Mucosa of stomach (tissue), 1 donor: Measurements from ENCODE around the gene MLF2.

Source experiments
- H3K27me3 ChIP-seq: one replicate; pipeline ENCODE4 v1.7.0; 2013; ENCODE audit warnings: mild to moderate bottlenecking, low read length; ENCODE audit not compliant: control insufficient read depth, insufficient read depth
- H3K36me3 ChIP-seq: one replicate; pipeline ENCODE4 v1.7.0; 2013; ENCODE audit warnings: low read length; ENCODE audit not compliant: control insufficient read depth, insufficient read depth
- H3K4me1 ChIP-seq: one replicate; pipeline ENCODE4 v1.7.0; 2013; ENCODE audit warnings: mild to moderate bottlenecking, low read length; ENCODE audit not compliant: control insufficient read depth, insufficient read depth
- H3K4me3 ChIP-seq: one replicate; pipeline ENCODE4 v1.7.0; 2013; ENCODE audit warnings: low read length
- H3K9ac ChIP-seq: one replicate; pipeline ENCODE4 v1.7.0; 2013; ENCODE audit warnings: mild to moderate bottlenecking, low read length, moderate library complexity
- H3K9me3 ChIP-seq: one replicate; pipeline ENCODE4 v1.7.0; 2013; ENCODE audit warnings: mild to moderate bottlenecking, low read length, moderate library complexity; ENCODE audit not compliant: control insufficient read depth
- donor health status: Pancreatic carcinoma.

The MLF2 gene

DNA sequence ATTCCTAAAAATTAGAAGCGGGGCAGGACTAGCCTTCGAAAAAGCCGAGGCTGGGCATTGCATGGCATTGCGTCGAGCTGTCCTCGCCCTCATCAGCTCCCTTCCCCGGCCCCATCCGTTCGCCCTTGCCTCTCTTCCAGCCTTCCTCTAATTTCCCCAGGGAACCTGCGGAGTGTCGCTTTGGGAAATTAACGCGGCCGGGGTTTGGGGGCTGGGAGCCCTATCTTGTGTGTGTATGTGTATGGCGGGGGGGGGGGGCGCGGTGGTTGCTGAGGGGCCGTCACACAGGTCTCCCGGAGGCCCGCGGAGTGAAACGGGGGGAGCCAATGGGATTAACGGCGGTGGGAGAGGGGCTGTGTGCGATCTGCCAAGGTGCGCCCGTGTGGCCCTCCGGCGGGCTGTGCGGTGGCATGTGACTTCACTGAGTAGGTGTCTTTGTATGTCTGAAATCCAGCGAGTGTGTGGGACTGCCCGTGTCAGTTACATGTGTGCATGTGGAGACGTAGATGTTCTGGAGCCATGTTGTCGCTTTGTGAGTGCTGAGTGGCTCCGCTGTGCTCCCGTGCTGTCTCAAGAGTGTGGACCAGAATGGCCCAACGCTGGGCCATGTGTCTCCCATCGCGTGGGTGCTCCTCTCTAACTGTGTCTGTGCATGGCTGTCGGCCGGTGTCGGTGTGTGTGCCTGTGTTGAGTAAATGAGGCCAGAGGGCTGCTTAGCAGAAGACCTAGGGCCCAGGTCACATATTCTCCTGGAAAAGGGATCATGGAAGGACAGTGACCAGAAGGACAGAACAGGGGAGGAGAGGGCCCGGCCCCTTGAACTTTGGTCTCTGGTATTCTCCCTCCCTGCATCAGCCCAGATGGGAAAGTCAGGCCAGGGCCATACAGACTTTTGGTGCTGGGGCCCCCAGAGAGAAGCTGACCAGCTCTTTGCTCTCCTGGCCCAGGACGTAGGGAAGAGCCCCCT, 14.7 kb upstream of the MLF2 start:
- Histone ChIP-seq H3K4me1 (peaks cover 55% of the 10 kb centered on the region), H3K27me3 (no peaks in the 10 kb centered on the region), H3K9ac (peak overlapping the region; percentile 73), H3K36me3 (no peaks in the 10 kb centered on the region), H3K4me3 (peak overlapping the region; percentile 32), H3K9me3 (no peaks in the 10 kb centered on the region)

DNA sequence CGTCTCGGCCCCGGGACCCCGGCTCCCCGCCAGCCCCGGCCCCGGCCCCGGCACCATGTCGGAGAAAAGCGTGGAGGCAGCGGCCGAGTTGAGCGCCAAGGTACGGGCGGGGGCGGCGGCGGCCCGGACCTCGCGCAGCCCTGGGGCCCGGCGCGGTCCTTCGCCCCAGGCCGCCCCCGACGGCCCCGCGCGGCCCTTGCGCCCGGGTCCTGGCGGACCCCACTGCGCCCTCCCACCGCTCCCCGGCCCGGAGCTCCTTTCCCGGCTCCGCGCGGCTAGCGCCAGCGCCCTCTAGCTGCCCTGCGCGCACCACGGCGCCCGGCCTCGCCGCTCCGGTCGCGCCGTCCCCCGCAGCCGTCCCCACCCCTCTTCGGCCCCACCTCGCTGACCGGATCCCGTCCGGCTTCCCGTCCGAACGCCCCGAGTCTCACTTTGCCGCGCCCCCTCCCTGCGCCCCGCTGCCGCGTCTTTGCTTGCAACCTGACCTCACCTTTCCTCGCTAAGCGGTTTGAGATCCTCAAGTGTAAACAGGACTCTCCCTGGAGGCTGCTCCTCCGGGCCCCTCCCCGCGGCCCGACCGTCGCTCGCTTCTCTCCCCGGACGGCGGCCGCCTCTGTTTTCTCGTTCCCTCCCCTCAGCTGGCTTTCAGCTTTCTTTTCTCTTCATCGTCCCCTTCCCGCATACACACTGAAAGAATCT, 13.9 kb upstream of the MLF2 start:
- no peaks in the 10 kb centered on the region for H3K9me3 ChIP-seq
- peaks cover 55% of the 10 kb centered on the region for H3K4me1 ChIP-seq
- H3K27me3 ChIP-seq: no peaks in the 10 kb centered on the region

DNA sequence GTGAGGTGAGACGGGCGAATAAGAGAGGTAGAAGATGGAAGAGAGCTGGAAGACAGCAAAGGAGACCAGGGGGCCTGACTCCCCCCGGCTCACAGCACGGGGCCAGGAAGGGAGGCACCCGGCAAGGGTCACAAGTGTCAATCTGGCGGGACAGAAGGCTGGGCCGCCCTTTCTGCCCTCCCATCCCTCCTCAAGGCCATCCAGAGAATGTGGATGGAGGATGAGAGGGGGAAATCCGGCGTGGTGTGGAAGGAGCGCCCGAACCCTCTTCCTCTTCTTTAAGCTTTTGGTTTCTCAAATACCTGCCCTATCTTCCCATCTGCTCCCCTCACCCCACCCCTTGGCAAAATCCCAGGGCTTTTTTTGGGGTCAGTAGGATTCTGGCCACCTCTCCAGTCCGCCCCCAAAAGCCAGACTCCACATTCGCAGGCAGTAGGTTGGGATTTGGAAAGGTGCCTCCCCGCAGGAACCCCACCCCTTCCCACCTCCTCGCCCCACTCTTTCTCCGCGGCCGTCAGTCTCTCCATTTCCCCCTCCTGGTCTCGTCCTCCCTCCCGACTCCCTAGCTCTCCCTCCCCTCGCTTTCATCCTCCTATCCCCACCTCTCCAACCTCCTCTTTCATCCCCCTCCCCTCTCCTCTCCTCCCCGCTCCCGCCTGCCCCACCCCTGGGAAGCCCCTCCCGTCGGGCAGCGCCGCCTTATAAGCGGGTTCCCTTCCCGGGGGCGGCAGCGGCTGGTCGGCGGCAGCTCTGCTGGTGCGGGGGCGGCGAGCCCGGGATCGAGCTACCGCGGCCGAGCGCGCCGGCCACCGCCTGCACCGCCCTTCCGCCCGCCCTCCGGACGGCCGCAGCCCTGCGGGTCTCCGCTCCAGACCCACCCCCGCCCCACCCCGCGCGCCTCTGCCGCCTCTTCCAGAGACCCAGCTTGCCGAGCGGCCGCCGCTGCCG, 13.0 kb upstream of the MLF2 start, which contains the start of gene PTMS:
TSS of gene PTMS (plus strand) at position 730 of the 948 bp plus-strand sequence. CDS start 343 bp downstream, outside the sequence.
- H3K4me1 ChIP-seq: peaks cover 55% of the 10 kb centered on the region
- no peaks in the 10 kb centered on the region for H3K36me3 ChIP-seq
- H3K4me3 ChIP-seq: peak within 1 kb of the TSS; percentile 32
- peak within 1 kb of the TSS; percentile 73 for H3K9ac ChIP-seq
- H3K27me3 ChIP-seq: no peaks in the 10 kb centered on the region
- H3K9me3 ChIP-seq: no peaks in the 10 kb centered on the region

More for the DNA sequence above, 13.9 kb upstream of the MLF2 start:
- Histone ChIP-seq H3K4me3 (peak overlapping the region; percentile 32), H3K36me3 (no peaks in the 10 kb centered on the region), H3K9ac (peak overlapping the region; percentile 73)

DNA sequence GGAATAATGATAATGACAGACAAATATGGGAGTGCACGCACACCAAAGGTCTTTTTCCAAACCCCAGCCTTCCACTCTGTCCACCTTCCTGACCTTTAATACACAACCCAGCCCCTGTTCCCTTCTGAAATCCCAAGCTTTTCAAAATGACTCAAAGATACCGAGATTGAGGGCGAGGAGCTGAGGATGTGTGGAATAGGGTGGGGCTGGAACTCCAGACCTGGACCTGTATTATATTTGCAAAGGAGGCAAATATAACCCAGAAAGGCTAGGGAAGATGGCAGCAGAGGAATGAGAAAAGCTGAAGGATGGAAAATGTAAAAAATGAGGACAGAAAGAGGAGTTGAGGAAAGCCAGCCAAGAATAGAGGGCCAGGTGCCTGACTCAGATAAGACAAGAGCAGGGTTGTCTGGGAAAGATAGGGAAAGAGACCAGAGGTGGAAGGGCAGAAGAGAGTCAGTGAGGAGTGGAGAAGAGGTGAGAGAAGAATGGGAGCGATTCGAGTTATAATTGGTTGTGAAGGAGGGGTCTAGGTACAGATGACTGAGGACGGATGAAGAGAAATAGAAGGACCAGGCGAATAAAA, 12.2 kb upstream of the MLF2 start:
- Histone ChIP-seq H3K36me3 (no peaks in the 10 kb centered on the region), H3K9ac (peak overlapping the region; percentile 47), H3K4me1 (peaks cover 58% of the 10 kb centered on the region), H3K4me3 (no peak overlapping the region), H3K9me3 (no peaks in the 10 kb centered on the region), H3K27me3 (no peaks in the 10 kb centered on the region)

DNA sequence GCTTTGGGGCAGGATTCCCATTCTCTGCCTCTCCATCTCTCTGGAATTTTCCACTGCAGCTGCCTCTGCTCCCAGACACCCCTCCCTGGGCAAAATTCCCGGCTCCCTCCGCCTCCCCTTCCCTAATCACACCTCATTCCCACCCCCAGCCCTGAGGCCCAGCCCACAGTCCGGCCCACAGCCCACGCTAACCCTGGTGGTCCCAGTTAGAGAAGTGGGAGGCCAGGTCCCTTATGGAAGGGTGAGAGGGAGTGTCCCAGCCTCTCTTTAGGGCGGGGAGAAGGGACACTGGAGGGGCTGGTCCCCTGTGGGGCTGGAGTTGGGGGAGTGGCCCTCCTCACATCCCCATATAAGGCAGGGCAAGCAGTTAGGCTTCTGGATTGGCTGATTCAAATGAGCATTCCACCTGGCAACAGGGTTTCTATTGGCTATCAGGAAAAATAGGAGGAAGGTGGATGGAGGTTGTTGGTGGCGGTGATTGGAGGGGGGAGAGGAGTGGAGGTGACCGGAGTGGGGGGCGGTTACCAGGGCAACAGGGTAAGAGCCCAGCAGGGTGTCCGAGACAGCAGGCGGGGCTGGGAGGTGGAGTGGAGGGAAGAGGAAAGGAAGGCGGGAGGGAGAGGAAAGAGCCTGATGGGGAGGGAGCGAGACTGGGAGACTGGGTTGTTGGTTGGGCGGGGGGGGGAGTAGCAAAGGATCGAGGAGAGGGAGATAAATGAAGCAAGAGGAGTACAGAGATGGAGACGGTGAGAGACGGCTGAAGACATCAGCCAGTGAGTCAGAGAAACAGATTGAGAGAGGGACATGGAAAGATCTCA, 11.3 kb upstream of the MLF2 start:
- Histone ChIP-seq H3K36me3 (no peaks in the 10 kb centered on the region), H3K9ac (peak overlapping the region; percentile 65), H3K9me3 (no peaks in the 10 kb centered on the region), H3K4me1 (peaks cover 54% of the 10 kb centered on the region), H3K4me3 (peak overlapping the region; percentile 25), H3K27me3 (no peaks in the 10 kb centered on the region)

DNA sequence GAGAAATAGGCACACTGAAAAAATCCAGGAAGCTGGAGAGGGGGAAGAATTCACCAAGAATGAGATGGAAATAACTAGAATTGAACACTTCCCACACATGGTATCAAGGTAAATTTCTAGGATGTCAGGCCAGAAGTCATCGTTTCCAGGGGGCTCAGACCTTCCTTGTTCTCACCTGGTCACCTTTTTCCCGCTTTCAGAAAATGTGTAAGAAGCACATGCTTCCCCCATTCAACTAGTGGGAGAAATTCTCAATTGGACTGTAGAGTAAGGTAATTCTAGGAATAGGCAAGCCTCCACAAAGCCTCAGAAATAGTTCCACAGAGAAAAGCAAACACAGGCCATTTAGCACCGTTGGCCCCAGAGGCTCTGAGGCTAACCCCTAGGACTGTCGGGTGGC, 10.4 kb upstream of the MLF2 start:
- Histone ChIP-seq H3K4me1 (peaks cover 45% of the 10 kb centered on the region), H3K27me3 (no peaks in the 10 kb centered on the region), H3K4me3 (no peak overlapping the region), H3K9me3 (no peaks in the 10 kb centered on the region), H3K36me3 (no peaks in the 10 kb centered on the region), H3K9ac (peak overlapping the region; percentile 65)

DNA sequence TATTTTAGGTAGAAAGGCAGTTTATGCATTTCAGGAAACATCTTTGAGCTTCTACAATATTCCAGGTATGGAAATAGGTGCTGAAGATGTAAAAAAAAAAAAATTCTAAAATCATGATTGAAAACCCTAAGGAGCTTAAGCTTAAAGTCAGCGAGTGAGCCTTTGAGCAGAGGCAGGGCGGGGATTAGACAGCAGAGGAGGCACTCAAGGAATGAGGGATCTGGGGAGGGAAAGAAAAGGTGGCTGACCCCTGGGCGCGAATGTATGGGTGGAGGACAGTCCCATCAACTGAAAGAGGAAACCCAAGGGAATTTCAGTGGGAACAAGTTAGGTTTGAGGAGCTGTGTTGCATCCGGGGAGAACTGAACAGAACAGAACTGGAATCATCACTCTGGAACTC, 6.8 kb upstream of the MLF2 start:
- no peak overlapping the region for H3K9ac ChIP-seq
- no peaks in the 10 kb centered on the region for H3K9me3 ChIP-seq
- no peak overlapping the region for H3K4me3 ChIP-seq
- H3K36me3 ChIP-seq: no peaks in the 10 kb centered on the region
- H3K27me3 ChIP-seq: no peaks in the 10 kb centered on the region
- H3K4me1 ChIP-seq: peaks cover 24% of the 10 kb centered on the region

DNA sequence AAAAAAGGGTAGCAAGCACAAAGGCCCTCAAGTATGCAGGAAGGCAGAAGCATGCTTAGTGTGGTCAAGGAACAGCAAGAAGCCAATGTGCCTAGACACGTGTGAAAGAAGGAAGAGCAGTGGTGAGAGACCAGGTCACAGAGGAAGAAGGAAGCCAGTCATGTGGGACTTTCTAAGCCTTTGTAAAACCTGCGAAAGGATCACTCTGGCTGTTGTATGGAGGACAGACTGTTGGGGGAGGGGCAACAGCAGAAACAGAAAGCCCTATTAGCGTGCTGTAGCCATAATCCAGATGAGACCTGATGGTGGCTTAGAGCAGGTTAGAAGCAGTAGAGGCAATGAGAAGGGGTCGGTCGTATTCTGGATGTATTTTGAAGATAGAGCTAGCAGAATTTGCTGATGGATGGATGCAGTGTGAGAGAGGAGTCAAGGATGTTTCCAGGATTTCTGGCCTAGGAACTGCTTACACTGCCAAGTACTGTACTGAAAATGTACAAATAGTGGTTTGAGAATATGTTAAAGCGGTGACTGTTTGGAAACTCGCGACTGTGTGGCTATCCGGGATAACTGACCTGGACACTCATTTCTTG, 5.7 kb upstream of the MLF2 start:
- no peak overlapping the region for H3K9ac ChIP-seq
- no peaks in the 10 kb centered on the region for H3K27me3 ChIP-seq
- H3K4me1 ChIP-seq: peaks cover 19% of the 10 kb centered on the region
- no peak overlapping the region for H3K4me3 ChIP-seq
- no peaks in the 10 kb centered on the region for H3K36me3 ChIP-seq
- H3K9me3 ChIP-seq: no peaks in the 10 kb centered on the region

DNA sequence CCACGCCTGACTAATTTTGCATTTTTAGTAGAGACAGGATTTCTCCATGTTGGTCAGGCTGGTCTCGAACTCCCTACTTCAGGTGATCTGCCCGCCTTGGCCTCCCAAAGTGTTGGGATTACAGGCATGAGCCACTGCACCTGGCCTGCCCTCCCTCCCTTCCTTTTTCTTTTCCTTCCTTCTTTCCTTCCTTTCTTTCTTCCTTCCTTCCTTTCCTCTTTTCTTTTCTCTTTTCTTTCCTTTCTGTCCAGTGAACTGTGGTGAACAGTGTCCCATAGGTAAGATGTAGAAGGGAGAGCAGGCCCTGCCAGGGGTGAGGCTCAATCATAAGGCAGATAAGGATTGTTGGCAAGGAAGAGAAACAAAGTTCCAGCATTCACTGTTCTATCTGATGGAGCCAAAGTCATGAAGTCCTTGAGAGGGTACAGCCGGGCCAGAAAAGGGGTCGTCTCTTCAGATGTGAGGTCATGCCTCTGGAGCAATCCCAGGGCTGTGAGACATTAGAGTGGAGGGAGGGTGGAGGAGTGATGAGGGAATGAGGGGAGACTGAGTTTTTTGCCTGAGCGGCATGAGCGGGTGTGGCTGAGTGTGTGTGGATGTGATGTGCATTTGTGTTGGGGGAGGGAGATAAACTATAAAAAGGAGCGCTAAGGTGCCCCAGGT, 4.2 kb upstream of the MLF2 start:
- Histone ChIP-seq H3K9me3 (no peaks in the 10 kb centered on the region), H3K27me3 (no peaks in the 10 kb centered on the region), H3K36me3 (no peaks in the 10 kb centered on the region), H3K9ac (no peak overlapping the region), H3K4me1 (peaks cover 19% of the 10 kb centered on the region), H3K4me3 (peak overlapping the region; percentile 16)

DNA sequence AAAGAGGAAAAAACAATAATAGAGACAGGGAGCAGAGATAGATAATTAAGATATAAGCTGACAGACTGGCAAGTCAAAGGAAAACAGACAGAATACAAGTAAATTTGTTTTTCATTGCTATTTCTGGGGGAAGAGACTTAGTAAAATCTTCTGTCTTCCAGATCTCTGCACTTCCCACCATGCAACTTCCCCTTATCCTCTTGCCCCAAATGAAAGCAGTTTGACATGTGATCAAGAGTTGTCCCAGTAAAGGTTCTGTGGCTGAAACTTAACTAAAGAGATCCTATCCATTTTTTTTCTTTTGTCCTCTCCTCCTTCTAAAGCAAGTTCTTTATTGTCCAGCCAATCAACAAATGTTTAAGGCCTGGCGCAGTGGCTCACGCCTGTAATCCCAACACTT, 1.5 kb upstream of the MLF2 start:
- Histone ChIP-seq H3K4me3 (no peak overlapping the region), H3K27me3 (no peaks in the 10 kb centered on the region), H3K9me3 (no peaks in the 10 kb centered on the region), H3K9ac (no peak overlapping the region), H3K36me3 (peaks cover 10% of the 10 kb centered on the region), H3K4me1 (peaks cover 18% of the 10 kb centered on the region)
